ENCODE results near the gene GNGT2.
"Not testable (repeated sequence)": the region's sequence is repeated elsewhere in the genome, so short reads cannot be mapped to it uniquely, and the experiment has no call there.

The GNGT2 gene

GRCh38 chr17:49170711-49171110 lies 39.7 kb downstream of the GNGT2 start:
- H3K79me2 ChIP-seq (ENCODE audit: insufficient read depth, low read length); H2AFZ ChIP-seq (ENCODE audit: low read length); H3K4me2 ChIP-seq (ENCODE audit: low read depth, low read length, poor library complexity, severe bottlenecking); H4K20me1 ChIP-seq (ENCODE audit: insufficient read depth, low read length, poor library complexity, severe bottlenecking); H3K4me3 ChIP-seq (ENCODE audit: low read length, poor library complexity, severe bottlenecking); H3F3A ChIP-seq (ENCODE audit: low read depth); H3K4me1 ChIP-seq (ENCODE audit: insufficient read depth, low read length, poor library complexity, severe bottlenecking); H3K9ac ChIP-seq (ENCODE audit: low read depth, low read length, poor library complexity, severe bottlenecking); H3K36me3 ChIP-seq (ENCODE audit: insufficient read depth, low read length); H3K9me3 ChIP-seq (ENCODE audit: insufficient read depth, low read depth, low read length); H3K27me3 ChIP-seq (ENCODE audit: insufficient read depth, low read length, poor library complexity, severe bottlenecking); H3K9me2 ChIP-seq (replicated peaks; ENCODE audit: low read depth, low read length): not testable (repeated sequence)

- Histone ChIP-seq H3K4me2 (ENCODE audit: low read depth, low read length, poor library complexity, severe bottlenecking) (no peak overlapping the region), H3K9me3 (ENCODE audit: insufficient read depth, low read depth, low read length) (no peaks in the 10 kb centered on the region), H3K9me2 (replicated peaks; ENCODE audit: low read depth, low read length) (no peaks in the 10 kb centered on the region), H4K20me1 (ENCODE audit: insufficient read depth, low read length, poor library complexity, severe bottlenecking) (no peaks in the 10 kb centered on the region), H3F3A (ENCODE audit: low read depth) (no peaks in the 10 kb centered on the region), H3K9ac (ENCODE audit: low read depth, low read length, poor library complexity, severe bottlenecking) (no peak overlapping the region), H3K27me3 (ENCODE audit: insufficient read depth, low read length, poor library complexity, severe bottlenecking) (no peaks in the 10 kb centered on the region), H3K79me2 (ENCODE audit: insufficient read depth, low read length) (no peaks in the 10 kb centered on the region), H3K4me3 (ENCODE audit: low read length, poor library complexity, severe bottlenecking) (no peak overlapping the region), H2AFZ (ENCODE audit: low read length) (no peak overlapping the region), H3K4me1 (ENCODE audit: insufficient read depth, low read length, poor library complexity, severe bottlenecking) (no peaks in the 10 kb centered on the region), H3K36me3 (ENCODE audit: insufficient read depth, low read length) (no peaks in the 10 kb centered on the region)
- TF ChIP-seq EZH2phosphoT487 (IDR thresholded peaks at IDR 0.05; ENCODE audit: borderline replicate concordance): no peak
- no peak for TF ChIP-seq CTCF (conservative IDR thresholded peaks at IDR 0.05; ENCODE audit: low read length)
Observed at GRCh38 chr17:49170216-49170615, 40.2 kb downstream of the GNGT2 start.

- Histone ChIP-seq H3K36me3 (ENCODE audit: insufficient read depth, low read length) (no peaks in the 10 kb centered on the region), H3K4me2 (ENCODE audit: low read depth, low read length, poor library complexity, severe bottlenecking) (no peak overlapping the region), H4K20me1 (ENCODE audit: insufficient read depth, low read length, poor library complexity, severe bottlenecking) (no peaks in the 10 kb centered on the region), H3K9me2 (replicated peaks; ENCODE audit: low read depth, low read length) (no peaks in the 10 kb centered on the region), H3K4me1 (ENCODE audit: insufficient read depth, low read length, poor library complexity, severe bottlenecking) (no peaks in the 10 kb centered on the region), H3K9me3 (ENCODE audit: insufficient read depth, low read depth, low read length) (no peaks in the 10 kb centered on the region), H3K79me2 (ENCODE audit: insufficient read depth, low read length) (no peaks in the 10 kb centered on the region), H3K27me3 (ENCODE audit: insufficient read depth, low read length, poor library complexity, severe bottlenecking) (no peaks in the 10 kb centered on the region), H3K9ac (ENCODE audit: low read depth, low read length, poor library complexity, severe bottlenecking) (no peak overlapping the region), H3F3A (ENCODE audit: low read depth) (no peaks in the 10 kb centered on the region), H2AFZ (ENCODE audit: low read length) (no peak overlapping the region), H3K4me3 (ENCODE audit: low read length, poor library complexity, severe bottlenecking) (no peak overlapping the region)
- TF ChIP-seq CTCF (conservative IDR thresholded peaks at IDR 0.05; ENCODE audit: low read length) (no peak), EZH2phosphoT487 (IDR thresholded peaks at IDR 0.05; ENCODE audit: borderline replicate concordance) (no peak)
Observed at GRCh38 chr17:49168706-49169105, 41.7 kb downstream of the GNGT2 start.

- H3K36me3 ChIP-seq (ENCODE audit: insufficient read depth, low read length): no peaks in the 10 kb centered on the region
- no peaks in the 10 kb centered on the region for H3K79me2 ChIP-seq (ENCODE audit: insufficient read depth, low read length)
- H3F3A ChIP-seq (ENCODE audit: low read depth): no peaks in the 10 kb centered on the region
- no peaks in the 10 kb centered on the region for H3K9me2 ChIP-seq (replicated peaks; ENCODE audit: low read depth, low read length)
- no peak overlapping the region for H2AFZ ChIP-seq (ENCODE audit: low read length)
- no peak overlapping the region for H3K4me2 ChIP-seq (ENCODE audit: low read depth, low read length, poor library complexity, severe bottlenecking)
- H3K4me3 ChIP-seq (ENCODE audit: low read length, poor library complexity, severe bottlenecking): no peak overlapping the region
- no peaks in the 10 kb centered on the region for H3K27me3 ChIP-seq (ENCODE audit: insufficient read depth, low read length, poor library complexity, severe bottlenecking)
- no peaks in the 10 kb centered on the region for H3K4me1 ChIP-seq (ENCODE audit: insufficient read depth, low read length, poor library complexity, severe bottlenecking)
- no peaks in the 10 kb centered on the region for H4K20me1 ChIP-seq (ENCODE audit: insufficient read depth, low read length, poor library complexity, severe bottlenecking)
- no peaks in the 10 kb centered on the region for H3K9me3 ChIP-seq (ENCODE audit: insufficient read depth, low read depth, low read length)
- TF ChIP-seq CTCF (conservative IDR thresholded peaks at IDR 0.05; ENCODE audit: low read length) (no peak), EZH2phosphoT487 (IDR thresholded peaks at IDR 0.05; ENCODE audit: borderline replicate concordance) (no peak)
- H3K9ac ChIP-seq (ENCODE audit: low read depth, low read length, poor library complexity, severe bottlenecking): no peak overlapping the region
Observed at GRCh38 chr17:49165143-49165542, 45.2 kb downstream of the GNGT2 start.

Measured in Loucy (cell line).